GM12878 (cell line): ENCODE measurements around the gene PDIA4. TPM values are rescaled to one million over a fixed set of nuclear protein-coding genes. Genes with fewer than 3 reads are reported as not detected.

ENCODE experiments used
- ATAC-seq: fragments of 200-7000 bp; cut with Tn5 transposase; 3 replicates; pipeline ENCODE4 v1.9.1; 2020; ENCODE audit warnings: mild to moderate bottlenecking, moderate library complexity
- BruUV-seq: library from RNA; stranded (reverse); fragments of 400-500 nt; replicated peaks from 2 replicates; lab custom pipeline; 2021; lab: Mats Ljungman, UMichigan
- CTCF ChIA-PET: fragments of 300-600 bp; sonication (Branson Sonifier 250); formaldehyde crosslinking; extraction: SDS; loops from one replicate; lab custom pipeline; 2021; ENCODE audit warnings: inconsistent platforms; lab: Yijun Ruan, JAX
- POLR2A ChIA-PET: fragments of 350-600 bp; formaldehyde crosslinking; extraction: SDS; loops from one replicate; lab custom pipeline; 2021; ENCODE audit warnings: inconsistent platforms; lab: Charles Lee
- RAD21 ChIA-PET: fragments of 300-600 bp; sonication (Branson Sonifier 250); formaldehyde crosslinking; loops from one replicate; lab custom pipeline; 2023; ENCODE audit warnings: antibody characterized with exemption; ENCODE audit not compliant: unreplicated experiment; lab: Charles Lee
- SMC1A ChIA-PET: fragments of 300-600 bp; sonication (Branson Sonifier 250); formaldehyde crosslinking; loops from one replicate; lab custom pipeline; 2023; ENCODE audit not compliant: unreplicated experiment, uncharacterized antibody; lab: Charles Lee
- DNase-seq: peaks from one replicate; pipeline ENCODE4 v3.0.0-alpha.2; 2011; ENCODE audit warnings: low read depth, low spot score
- FAIRE-seq: peaks from 3 replicates; lab custom pipeline; 2011; peaks lifted over from hg19 to GRCh38; lab: Jason Lieb, UNC
- H2AFZ ChIP-seq: 2 replicates; pipeline ENCODE4 v1.6.0; 2011; ENCODE audit warnings: low read depth, low read length, control low read depth; ENCODE audit not compliant: control insufficient read depth
- H3K27ac ChIP-seq: 2 replicates; pipeline ENCODE4 v1.5.1; 2011; ENCODE audit warnings: control low read depth; ENCODE audit not compliant: control insufficient read depth, insufficient read depth
- H3K27me3 ChIP-seq, 2 experiments: replicated peaks in 1 of 2; 2 replicates each; pipeline versions ENCODE4 v1.6.0 to v1.6.1; 2011; ENCODE audit warnings: low read length in 1 of 2; ENCODE audit not compliant: control insufficient read depth in 2 of 2, insufficient read depth in 2 of 2
- H3K36me3 ChIP-seq, 2 experiments: 2 replicates each; pipeline ENCODE4 v1.5.1; 2011; ENCODE audit warnings: low read length in 1 of 2; ENCODE audit not compliant: control insufficient read depth in 2 of 2, insufficient read depth in 2 of 2
- H3K4me1 ChIP-seq: 2 replicates; pipeline ENCODE4 v1.6.1; 2011; ENCODE audit warnings: mild to moderate bottlenecking, low read length, moderate library complexity, mixed read lengths; ENCODE audit not compliant: control insufficient read depth, insufficient read depth
- H3K4me2 ChIP-seq: 2 replicates; pipeline ENCODE4 v1.6.0; 2011; ENCODE audit warnings: control low read depth; ENCODE audit not compliant: control insufficient read depth, insufficient read depth
- H3K4me3 ChIP-seq: fragments of 200-600 bp; sonication (generic); 2 replicates; pipeline ENCODE4 v1.5.1; 2016
- H3K79me2 ChIP-seq: 2 replicates; pipeline ENCODE4 v1.6.0; 2011; ENCODE audit warnings: low read length; ENCODE audit not compliant: control insufficient read depth, insufficient read depth
- H3K9ac ChIP-seq: 2 replicates; pipeline ENCODE4 v1.8.0; 2011; ENCODE audit warnings: low read length, control low read depth, mixed read lengths; ENCODE audit not compliant: control insufficient read depth, insufficient read depth
- H3K9me3 ChIP-seq: replicated peaks from 3 replicates; pipeline ENCODE4 v1.5.1; 2011; ENCODE audit warnings: mild to moderate bottlenecking, low read length; ENCODE audit not compliant: control insufficient read depth, insufficient read depth
- H4K20me1 ChIP-seq: 2 replicates; pipeline ENCODE4 v1.6.0; 2011; ENCODE audit not compliant: control insufficient read depth, insufficient read depth
- GABPA ChIP-seq: IDR thresholded peaks from 2 replicates; pipeline ENCODE4 v1.6.1; 2014; ENCODE audit warnings: antibody characterized with exemption, low read depth, mild to moderate bottlenecking, inconsistent platforms
- MTA3 ChIP-seq: IDR thresholded peaks from 2 replicates; pipeline ENCODE4 v1.6.1; 2012; ENCODE audit warnings: low read length, inconsistent platforms, borderline replicate concordance
- NFXL1 ChIP-seq: fragments of 450-650 bp; IDR thresholded peaks from 2 replicates; pipeline ENCODE4 v1.6.1; 2017; ENCODE audit warnings: antibody characterized with exemption, mild to moderate bottlenecking, borderline replicate concordance
- POLR2AphosphoS2 ChIP-seq: IDR thresholded peaks from 2 replicates; pipeline ENCODE4 v1.6.1; 2011; ENCODE audit warnings: low read depth, mild to moderate bottlenecking, low read length, improper control_type of control experiment, moderate library complexity
- SIX5 ChIP-seq: IDR thresholded peaks from 2 replicates; pipeline ENCODE4 v1.6.1; 2011; ENCODE audit warnings: mild to moderate bottlenecking, low read depth, low read length, moderate library complexity; ENCODE audit not compliant: severe bottlenecking
- SPI1 ChIP-seq: IDR thresholded peaks from 2 replicates; pipeline ENCODE4 v1.6.1; 2011; ENCODE audit warnings: low read depth, mild to moderate bottlenecking, low read length, moderate library complexity, borderline replicate concordance; ENCODE audit not compliant: insufficient read depth
- WGBS: methylation state at CpG from one replicate; pipeline ENCODE4 v1.1.6; 2016; ENCODE audit warnings: low lambda C conversion rate; ENCODE audit not compliant: insufficient replicate concordance, insufficient coverage; ENCODE audit errors: missing lambda C conversion rate; 5-methylcytosine and 5-hydroxymethylcytosine counted together
- in situ Hi-C: fragments of 300-500 bp; cut with MboI; formaldehyde crosslinking; loops from 9 replicates; pipeline ENCODE4 v1.14.3; 2018; ENCODE audit warnings: mixed read lengths
- intact Hi-C: fragments of 100-400 bp; cut with micrococcal nuclease; formaldehyde crosslinking; loops from one replicate; pipeline ENCODE4 v1.14.2; 2022; ENCODE audit not compliant: unreplicated experiment
- polyA plus RNA-seq, 11 experiments: library from polyadenylated mRNA; depleted of rRNA in 4 of 11; unstranded in 6 of 11; stranded (reverse) in 5 of 11; fragments of >200 nt; fragmentation: Nextera tagmentation in 4 of 11; fragmentation: Illumina TruSeq in 1 of 11; extraction: Ambion mirVana in 4 of 11; extraction: Trizol in 1 of 11; gene quantifications; 1 replicate in 1 of 11; 2 replicates in 10 of 11; pipeline versions ENCODE4 v1.2.1 to v1.2.3, GENCODE V29; 2011 to 2016; ENCODE audit warnings: inconsistent platforms in 2 of 11, missing spikeins in 2 of 11, low read depth in 1 of 11
- total RNA-seq, 4 experiments: library from RNA; depleted of rRNA in 3 of 4; stranded (reverse); fragments of >200 nt in 3 of 4; fragmentation: Illumina TruSeq in 1 of 4; extraction: Trizol in 1 of 4; gene quantifications; 2 replicates each; pipeline versions ENCODE4 v1.2.1 to v1.2.3, GENCODE V29; 2013 to 2021
- TF ChIP-seq, protein P1 (sequence below): fragments of 450-650 bp; IDR thresholded peaks from 2 replicates; pipeline ENCODE4 v1.6.1; 2018; ENCODE audit warnings: borderline replicate concordance, mild to moderate bottlenecking; ENCODE audit not compliant: partially characterized antibody
- TF ChIP-seq, protein P2 (sequence below): IDR thresholded peaks from 2 replicates; pipeline ENCODE4 v1.6.1; 2012; ENCODE audit warnings: low read length, inconsistent platforms
- TF ChIP-seq, protein P3 (sequence below): fragments of 450-650 bp; IDR thresholded peaks from 2 replicates; pipeline ENCODE4 v1.6.1; 2016; ENCODE audit warnings: mild to moderate bottlenecking, moderate library complexity, borderline replicate concordance
- TF ChIP-seq, protein P4 (sequence below): IDR thresholded peaks from 2 replicates; pipeline ENCODE4 v1.6.1; 2012; ENCODE audit warnings: improper control_type of control experiment, low read depth, low read length; ENCODE audit not compliant: insufficient replicate concordance

Gene PDIA4
- total and polyA plus RNA-seq, 10 of the 15 experiments (the other 5 are each of a cell fraction or from before 2014, with no cell fraction given) = 7.1 to 306 (median 106) TPM

DNA sequence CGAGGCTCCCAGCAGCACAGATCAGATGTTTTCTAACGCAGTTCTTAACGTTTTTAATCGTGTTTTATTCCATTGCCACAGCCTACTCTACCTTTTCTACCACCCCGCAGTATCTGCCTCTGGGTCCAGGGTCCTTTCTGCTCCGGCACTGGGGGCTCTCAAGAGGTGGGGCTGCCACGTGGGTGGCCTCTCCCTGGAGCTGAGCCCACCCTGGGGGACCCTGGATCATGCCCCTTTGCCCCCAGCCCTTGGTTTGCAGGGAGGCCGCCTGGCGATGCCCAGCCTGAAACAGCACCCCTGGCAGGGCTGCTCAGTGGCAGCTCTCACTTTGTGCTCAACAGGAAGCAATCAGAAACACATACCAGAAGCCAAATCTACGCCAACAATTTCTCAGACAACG, 25.3 kb downstream of the PDIA4 start:
- Histone ChIP-seq H3K9me3 (no peaks in the 10 kb centered on the region), H3K4me2 (no peak overlapping the region), H3K36me3 (peaks cover 36 to 49% of the 10 kb centered on the region in 2 experiments), H4K20me1 (no peaks in the 10 kb centered on the region), H3K79me2 (no peaks in the 10 kb centered on the region), H3K27ac (no peak overlapping the region), H3K4me1 (no peaks in the 10 kb centered on the region), H2AFZ (no peak overlapping the region), H3K4me3 (no peak overlapping the region), H3K9ac (no peak overlapping the region), H3K27me3 (no peaks in the 10 kb centered on the region)
- in situ Hi-C loops = no loop called here
- ChIA-PET CTCF (interaction anchor here (0.8 to 1.0 kb wide), 2 partner anchors 63 to 207 kb away, joined by 3 to 4 read pairs; no protein-coding TSS in a partner anchor), POLR2A (interaction anchor here (0.6 kb wide), 1 partner anchor 22 kb away, joined by 3 read pairs; no protein-coding TSS in a partner anchor), SMC1A (no interaction called here), RAD21 (no interaction called here)
- intact Hi-C loops = no loop called here
- FAIRE-seq = no peak
- BruUV-seq = no TSS peak
- no peak for ATAC-seq
- WGBS = 94% methylated on average over 11 of the region's 11 CpGs
- no peak for DNase-seq
- TF ChIP-seq MTA3 (no peak), SIX5 (no peak), SPI1 (no peak), NFXL1 (no peak), GABPA (no peak), POLR2AphosphoS2 (no peak)
- TF ChIP-seq, protein P1, sequence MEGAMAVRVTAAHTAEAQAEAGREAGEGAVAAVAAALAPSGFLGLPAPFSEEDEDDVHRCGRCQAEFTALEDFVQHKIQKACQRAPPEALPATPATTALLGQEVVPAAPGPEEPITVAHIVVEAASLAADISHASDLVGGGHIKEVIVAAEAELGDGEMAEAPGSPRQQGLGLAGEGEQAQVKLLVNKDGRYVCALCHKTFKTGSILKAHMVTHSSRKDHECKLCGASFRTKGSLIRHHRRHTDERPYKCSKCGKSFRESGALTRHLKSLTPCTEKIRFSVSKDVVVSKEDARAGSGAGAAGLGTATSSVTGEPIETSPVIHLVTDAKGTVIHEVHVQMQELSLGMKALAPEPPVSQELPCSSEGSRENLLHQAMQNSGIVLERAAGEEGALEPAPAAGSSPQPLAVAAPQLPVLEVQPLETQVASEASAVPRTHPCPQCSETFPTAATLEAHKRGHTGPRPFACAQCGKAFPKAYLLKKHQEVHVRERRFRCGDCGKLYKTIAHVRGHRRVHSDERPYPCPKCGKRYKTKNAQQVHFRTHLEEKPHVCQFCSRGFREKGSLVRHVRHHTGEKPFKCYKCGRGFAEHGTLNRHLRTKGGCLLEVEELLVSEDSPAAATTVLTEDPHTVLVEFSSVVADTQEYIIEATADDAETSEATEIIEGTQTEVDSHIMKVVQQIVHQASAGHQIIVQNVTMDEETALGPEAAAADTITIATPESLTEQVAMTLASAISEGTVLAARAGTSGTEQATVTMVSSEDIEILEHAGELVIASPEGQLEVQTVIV = no peak
- TF ChIP-seq, protein P2, sequence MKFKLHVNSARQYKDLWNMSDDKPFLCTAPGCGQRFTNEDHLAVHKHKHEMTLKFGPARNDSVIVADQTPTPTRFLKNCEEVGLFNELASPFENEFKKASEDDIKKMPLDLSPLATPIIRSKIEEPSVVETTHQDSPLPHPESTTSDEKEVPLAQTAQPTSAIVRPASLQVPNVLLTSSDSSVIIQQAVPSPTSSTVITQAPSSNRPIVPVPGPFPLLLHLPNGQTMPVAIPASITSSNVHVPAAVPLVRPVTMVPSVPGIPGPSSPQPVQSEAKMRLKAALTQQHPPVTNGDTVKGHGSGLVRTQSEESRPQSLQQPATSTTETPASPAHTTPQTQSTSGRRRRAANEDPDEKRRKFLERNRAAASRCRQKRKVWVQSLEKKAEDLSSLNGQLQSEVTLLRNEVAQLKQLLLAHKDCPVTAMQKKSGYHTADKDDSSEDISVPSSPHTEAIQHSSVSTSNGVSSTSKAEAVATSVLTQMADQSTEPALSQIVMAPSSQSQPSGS = no peak
- TF ChIP-seq, protein P3, sequence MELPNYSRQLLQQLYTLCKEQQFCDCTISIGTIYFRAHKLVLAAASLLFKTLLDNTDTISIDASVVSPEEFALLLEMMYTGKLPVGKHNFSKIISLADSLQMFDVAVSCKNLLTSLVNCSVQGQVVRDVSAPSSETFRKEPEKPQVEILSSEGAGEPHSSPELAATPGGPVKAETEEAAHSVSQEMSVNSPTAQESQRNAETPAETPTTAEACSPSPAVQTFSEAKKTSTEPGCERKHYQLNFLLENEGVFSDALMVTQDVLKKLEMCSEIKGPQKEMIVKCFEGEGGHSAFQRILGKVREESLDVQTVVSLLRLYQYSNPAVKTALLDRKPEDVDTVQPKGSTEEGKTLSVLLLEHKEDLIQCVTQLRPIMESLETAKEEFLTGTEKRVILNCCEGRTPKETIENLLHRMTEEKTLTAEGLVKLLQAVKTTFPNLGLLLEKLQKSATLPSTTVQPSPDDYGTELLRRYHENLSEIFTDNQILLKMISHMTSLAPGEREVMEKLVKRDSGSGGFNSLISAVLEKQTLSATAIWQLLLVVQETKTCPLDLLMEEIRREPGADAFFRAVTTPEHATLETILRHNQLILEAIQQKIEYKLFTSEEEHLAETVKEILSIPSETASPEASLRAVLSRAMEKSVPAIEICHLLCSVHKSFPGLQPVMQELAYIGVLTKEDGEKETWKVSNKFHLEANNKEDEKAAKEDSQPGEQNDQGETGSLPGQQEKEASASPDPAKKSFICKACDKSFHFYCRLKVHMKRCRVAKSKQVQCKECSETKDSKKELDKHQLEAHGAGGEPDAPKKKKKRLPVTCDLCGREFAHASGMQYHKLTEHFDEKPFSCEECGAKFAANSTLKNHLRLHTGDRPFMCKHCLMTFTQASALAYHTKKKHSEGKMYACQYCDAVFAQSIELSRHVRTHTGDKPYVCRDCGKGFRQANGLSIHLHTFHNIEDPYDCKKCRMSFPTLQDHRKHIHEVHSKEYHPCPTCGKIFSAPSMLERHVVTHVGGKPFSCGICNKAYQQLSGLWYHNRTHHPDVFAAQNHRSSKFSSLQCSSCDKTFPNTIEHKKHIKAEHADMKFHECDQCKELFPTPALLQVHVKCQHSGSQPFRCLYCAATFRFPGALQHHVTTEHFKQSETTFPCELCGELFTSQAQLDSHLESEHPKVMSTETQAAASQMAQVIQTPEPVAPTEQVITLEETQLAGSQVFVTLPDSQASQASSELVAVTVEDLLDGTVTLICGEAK = no peak
- TF ChIP-seq, protein P4, sequence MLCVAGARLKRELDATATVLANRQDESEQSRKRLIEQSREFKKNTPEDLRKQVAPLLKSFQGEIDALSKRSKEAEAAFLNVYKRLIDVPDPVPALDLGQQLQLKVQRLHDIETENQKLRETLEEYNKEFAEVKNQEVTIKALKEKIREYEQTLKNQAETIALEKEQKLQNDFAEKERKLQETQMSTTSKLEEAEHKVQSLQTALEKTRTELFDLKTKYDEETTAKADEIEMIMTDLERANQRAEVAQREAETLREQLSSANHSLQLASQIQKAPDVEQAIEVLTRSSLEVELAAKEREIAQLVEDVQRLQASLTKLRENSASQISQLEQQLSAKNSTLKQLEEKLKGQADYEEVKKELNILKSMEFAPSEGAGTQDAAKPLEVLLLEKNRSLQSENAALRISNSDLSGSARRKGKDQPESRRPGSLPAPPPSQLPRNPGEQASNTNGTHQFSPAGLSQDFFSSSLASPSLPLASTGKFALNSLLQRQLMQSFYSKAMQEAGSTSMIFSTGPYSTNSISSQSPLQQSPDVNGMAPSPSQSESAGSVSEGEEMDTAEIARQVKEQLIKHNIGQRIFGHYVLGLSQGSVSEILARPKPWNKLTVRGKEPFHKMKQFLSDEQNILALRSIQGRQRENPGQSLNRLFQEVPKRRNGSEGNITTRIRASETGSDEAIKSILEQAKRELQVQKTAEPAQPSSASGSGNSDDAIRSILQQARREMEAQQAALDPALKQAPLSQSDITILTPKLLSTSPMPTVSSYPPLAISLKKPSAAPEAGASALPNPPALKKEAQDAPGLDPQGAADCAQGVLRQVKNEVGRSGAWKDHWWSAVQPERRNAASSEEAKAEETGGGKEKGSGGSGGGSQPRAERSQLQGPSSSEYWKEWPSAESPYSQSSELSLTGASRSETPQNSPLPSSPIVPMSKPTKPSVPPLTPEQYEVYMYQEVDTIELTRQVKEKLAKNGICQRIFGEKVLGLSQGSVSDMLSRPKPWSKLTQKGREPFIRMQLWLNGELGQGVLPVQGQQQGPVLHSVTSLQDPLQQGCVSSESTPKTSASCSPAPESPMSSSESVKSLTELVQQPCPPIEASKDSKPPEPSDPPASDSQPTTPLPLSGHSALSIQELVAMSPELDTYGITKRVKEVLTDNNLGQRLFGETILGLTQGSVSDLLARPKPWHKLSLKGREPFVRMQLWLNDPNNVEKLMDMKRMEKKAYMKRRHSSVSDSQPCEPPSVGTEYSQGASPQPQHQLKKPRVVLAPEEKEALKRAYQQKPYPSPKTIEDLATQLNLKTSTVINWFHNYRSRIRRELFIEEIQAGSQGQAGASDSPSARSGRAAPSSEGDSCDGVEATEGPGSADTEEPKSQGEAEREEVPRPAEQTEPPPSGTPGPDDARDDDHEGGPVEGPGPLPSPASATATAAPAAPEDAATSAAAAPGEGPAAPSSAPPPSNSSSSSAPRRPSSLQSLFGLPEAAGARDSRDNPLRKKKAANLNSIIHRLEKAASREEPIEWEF = no peak
